NCI-H1436 treated with DMSO at 0.1 percent for 48 hours (cell line): Measurements from ENCODE around the gene GJA4.
"Not testable (repeated sequence)": the region's sequence is repeated elsewhere in the genome, so short reads cannot be mapped to it uniquely, and the experiment has no call there.

Experiments used
- DNase-seq: peaks from one replicate; lab custom pipeline; 2025; lab: John Stamatoyannopoulos, UW

GJA4 gene

DNA sequence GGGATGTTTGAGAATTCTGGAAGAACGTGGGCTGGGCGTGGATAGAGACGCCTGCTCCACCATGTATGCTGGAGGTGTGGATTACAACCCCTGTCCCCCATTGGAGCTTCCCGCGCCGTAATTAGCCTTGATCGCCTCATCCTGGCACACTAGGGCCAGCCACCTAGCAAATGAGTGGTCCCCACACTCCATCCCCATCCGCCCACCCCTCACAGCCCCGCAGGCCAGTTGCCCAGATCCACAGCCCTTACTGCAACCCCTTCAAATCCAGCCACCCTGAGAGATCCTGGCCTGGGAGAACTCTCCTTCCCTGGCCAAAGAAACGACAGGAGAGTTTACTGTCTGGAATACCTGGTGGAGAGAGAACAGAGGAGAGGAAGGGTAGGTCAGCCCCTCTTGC is 375 bp upstream of the GJA4 start:
- no peak for DNase-seq

DNA sequence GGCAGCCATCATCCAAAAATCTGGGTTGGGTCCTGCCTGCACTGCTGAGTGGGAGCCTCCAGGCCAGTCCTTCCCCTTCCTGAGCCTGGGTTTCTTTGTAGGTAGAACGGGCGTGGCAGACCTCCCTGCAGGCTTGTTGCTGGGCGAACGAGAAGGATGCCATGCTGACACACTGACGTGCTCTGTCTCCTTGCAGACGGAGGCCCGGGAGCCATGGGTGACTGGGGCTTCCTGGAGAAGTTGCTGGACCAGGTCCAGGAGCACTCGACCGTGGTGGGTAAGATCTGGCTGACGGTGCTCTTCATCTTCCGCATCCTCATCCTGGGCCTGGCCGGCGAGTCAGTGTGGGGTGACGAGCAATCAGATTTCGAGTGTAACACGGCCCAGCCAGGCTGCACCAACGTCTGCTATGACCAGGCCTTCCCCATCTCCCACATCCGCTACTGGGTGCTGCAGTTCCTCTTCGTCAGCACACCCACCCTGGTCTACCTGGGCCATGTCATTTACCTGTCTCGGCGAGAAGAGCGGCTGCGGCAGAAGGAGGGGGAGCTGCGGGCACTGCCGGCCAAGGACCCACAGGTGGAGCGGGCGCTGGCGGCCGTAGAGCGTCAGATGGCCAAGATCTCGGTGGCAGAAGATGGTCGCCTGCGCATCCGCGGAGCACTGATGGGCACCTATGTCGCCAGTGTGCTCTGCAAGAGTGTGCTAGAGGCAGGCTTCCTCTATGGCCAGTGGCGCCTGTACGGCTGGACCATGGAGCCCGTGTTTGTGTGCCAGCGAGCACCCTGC is 1.4 kb downstream of the GJA4 start:
- no peak for DNase-seq

DNA sequence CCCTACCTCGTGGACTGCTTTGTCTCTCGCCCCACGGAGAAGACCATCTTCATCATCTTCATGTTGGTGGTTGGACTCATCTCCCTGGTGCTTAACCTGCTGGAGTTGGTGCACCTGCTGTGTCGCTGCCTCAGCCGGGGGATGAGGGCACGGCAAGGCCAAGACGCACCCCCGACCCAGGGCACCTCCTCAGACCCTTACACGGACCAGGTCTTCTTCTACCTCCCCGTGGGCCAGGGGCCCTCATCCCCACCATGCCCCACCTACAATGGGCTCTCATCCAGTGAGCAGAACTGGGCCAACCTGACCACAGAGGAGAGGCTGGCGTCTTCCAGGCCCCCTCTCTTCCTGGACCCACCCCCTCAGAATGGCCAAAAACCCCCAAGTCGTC is 2.0 kb downstream of the GJA4 start:
- no peak for DNase-seq

DNA sequence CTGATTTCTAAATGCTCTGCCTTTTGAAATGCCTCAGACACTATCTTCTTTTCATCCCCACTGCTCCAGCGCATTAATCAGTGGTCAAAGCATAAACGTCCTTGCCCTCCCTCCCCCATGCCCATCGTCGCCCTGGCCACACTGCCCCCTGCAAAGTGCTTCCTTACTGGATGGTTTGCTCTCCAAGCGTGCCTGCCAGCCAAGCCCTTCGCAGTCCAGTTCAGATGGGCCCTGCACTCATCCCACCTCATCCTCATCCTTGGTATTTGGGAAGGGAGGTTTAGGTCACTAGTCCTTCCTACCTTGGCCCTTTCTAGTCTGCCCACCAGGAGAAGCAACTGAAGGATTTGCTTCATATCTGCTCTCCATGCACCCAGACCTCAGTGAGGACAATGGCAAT is 3.1 kb downstream of the GJA4 start:
- no peak for DNase-seq

DNA sequence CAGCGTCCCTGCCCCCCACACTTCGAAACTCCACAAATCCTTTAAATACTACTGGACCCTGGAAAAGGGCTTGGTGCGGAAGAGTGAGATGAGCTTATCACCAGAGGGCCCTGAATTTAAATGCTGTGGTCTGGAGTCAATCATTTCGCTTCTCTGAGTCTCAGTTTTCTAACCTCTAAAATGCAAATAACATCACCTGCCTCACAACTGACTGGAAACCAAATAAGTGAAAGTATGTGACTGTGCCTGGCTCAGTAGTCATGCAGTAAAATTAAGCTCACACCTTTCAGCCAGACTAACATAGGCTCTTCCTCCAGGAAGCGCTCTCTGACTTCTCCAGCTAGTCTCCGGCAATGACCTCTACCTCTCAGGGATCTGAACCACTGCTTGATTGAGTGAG is 4.2 kb downstream of the GJA4 start:
- DNase-seq, result no peak

DNA sequence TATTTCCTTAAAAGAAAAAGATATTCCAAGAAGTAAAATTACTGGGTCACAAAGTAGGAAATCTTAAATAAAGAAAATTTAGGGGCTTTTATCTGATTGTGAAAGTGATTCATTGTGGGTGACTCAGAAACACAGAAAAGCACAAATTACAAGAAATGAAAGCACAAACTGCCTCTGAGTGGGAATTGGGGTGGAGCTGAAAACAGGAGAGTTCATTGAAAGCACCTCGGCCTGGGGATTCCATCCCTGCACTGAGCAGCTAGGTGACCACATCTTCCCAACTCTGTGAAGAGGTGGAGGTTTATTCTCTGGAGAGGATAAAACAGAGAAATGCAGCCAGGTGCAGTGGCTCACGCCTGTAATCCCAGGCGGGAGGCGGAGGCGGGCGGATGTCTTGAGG is 7.4 kb downstream of the GJA4 start:
- DNase-seq, result no peak

DNA sequence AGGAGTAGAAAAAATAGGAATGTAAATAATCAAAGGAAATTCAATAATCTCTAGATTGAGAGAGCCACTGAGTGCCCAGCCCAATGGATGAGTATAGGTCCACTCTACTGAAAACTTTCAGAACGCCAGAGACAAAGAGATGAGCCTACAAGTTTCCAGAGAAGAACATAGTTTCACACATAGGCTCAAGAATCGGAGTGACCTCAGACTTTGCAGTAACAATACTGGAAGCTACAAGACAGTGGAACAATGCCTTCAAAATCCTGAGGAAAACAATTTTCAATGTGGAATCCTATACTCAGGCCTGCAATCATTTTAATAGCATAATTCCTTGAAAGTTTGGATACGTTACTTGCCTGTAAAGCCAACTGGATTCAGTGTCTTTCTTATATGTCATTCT is 11.0 kb downstream of the GJA4 start:
- no peak for DNase-seq

DNA sequence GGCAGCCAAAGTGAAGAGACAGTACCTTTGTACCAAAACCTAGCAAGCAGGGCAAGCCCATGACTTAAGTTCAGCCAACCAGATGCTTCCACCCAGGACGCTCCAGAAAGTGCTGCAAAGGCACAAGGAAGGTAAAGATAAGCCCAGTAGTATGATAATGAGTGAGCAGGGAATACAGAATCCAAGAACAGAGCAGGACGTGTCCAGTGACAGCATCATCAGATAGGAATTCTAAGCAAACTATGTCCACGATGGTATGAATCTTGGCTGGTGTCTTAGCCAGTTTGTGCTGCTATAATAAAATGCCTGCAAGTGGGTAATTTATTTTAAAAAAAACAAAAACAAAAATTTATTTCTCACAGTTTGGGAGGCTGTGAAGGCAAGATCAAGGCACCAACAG is 13.6 kb downstream of the GJA4 start:
- DNase-seq, result no peak

DNA sequence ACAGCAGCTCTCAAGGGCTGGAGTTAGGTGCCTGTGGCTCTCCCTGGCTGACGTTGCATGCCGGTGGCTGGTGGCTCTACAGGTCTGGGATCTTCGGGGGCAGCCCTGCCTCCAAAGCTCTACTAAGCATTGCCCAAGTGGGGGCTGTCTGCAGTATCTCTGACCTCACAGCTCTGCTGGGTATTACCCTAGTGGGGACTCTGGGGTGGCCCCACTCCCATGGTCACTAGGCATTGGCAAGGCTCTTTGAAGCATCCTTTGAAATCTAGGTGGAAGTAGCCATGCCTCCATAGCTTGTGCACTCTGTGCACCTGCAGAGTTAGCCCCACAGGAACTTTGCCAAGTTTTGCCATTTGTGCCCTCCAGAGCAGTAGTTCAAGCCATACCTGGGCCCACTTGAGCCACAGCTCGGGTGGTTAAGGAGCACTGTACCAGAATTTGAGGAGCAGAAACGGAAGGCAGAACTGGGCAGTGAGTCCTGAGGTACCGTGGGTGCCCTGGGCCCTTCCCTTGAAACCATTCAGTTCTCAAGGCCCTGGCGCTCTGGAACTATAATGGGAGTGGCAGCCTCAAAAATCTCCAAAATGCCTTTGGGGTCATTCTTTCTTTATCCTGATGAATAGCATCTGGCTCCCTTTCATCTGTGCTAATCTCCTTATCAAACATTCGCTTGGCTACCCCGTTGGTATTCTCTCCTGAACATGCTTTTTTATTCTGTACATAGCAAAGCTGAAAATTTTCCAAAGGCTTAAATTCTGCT is 15.4 kb downstream of the GJA4 start:
- DNase-seq, result no peak

DNA sequence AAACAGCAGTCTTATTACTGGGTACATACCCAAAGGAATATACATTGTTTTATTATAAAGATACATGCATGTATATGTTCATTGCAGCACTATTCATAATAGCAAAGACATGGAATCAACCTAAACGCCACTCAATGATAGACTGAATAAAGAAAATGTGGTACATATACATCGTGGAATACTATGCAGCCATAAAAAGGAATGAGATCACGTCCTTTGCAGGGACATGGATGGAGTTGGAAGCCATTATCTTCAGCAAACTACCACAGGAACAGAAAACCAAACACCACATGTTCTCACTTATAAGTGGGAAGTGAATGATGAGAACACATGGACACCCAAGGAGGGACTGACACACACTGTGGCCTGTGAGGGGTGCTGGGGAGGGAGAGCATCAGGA is 18.0 kb downstream of the GJA4 start:
- not testable (repeated sequence) for DNase-seq

DNA sequence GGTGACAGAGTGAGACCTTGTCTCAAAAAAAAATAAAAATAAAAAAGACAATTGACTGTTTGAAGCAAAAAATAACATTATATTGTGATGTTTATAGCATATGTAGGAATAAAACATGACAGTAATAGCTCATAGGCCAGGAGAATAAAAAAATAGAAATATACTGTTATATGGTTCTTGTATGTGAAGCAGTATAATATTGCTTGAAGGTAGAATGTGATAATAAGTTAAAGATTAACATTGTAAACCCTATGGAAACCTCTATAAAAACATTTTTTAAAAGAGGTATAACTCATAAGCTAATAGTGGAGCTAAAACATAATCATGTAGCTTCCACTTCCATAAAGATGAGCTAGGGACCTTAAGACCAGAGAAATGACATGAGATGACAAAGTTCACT is 23.5 kb downstream of the GJA4 start:
- DNase-seq, result no peak

DNA sequence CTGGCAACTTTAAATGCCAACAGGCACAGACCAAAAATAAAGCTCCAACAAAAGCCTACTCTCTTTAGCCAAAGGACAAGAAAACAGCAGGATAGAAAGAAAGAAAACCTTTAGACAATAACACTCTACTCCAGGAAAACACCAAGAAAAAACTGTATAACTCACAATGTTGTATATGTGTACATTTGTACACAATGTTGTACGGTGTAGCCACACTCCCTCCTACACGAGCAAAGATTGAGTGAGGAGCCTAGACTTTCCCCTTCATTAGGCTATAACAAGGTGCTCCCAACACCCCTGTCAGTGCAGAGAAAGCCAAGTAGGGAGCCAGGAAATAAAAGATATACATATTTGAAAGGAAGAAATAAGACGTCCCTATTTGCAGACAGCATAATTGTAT is 24.0 kb downstream of the GJA4 start:
- DNase-seq, result no peak

DNA sequence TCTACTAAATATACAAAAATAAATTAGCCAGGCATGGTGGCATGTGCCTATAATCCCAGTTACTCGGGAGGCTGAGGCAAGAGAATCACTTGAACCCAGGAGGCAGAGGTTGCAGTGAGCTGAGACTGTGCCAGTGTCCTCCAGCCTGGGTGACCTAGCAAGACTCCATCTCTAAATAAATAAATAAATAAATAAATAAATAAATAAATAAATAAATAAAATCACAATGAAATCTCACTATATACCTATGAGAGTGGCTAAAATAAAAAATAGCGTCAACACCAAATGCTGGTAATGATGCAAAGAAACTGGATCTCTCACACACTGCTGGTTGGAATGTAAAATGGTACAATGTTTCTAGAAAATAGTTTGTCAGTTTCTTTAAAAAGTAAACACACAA is 26.1 kb downstream of the GJA4 start:
- DNase-seq, result not testable (repeated sequence)

DNA sequence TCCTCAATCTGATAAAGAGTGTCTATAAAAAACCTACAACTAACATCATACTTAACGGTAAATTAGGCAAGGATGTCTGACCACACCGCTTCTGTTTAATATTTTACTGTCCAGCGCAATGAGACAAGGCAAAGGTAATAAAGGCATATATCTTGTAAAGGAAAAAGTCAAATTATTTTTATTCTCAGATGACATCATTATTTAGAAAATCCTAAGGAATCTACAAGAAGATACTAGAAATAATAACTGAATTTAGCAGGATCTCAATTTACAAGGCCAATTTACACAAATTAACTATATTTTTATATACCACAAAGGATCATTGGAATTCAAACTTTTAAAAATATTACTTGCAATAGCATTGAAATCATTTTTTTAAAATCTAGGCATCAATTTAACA is 29.4 kb downstream of the GJA4 start:
- no peak for DNase-seq

DNA sequence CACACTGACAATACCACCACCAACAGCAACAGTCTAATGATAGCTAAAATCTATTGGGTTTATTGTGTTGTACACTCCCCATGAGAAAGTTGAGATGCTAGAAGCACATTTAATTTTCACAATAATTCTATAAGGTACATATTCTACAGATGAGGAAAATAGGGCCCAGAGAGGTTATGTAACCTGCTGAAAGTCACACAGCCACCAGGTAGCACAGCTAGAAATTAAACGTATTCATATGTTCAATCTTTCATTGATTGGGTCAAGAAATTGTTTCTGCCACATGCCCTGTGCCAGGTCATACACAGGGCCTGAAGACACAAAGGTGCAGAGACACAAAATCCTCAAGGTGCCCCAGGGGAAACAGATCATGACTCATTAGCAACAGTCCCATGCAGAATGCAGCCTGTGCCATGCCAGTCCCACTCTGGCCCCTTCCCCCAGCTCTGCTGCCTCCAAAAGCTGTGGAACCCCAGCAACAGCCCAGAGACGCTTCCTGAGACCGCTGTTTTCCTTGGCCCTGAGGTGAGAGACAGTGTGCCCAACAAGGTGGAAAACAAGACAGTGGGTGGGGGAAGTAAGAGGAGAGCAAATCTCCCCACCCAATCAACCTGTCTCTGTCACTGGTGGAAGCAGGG is 32.1 kb downstream of the GJA4 start:
- DNase-seq, result no peak

DNA sequence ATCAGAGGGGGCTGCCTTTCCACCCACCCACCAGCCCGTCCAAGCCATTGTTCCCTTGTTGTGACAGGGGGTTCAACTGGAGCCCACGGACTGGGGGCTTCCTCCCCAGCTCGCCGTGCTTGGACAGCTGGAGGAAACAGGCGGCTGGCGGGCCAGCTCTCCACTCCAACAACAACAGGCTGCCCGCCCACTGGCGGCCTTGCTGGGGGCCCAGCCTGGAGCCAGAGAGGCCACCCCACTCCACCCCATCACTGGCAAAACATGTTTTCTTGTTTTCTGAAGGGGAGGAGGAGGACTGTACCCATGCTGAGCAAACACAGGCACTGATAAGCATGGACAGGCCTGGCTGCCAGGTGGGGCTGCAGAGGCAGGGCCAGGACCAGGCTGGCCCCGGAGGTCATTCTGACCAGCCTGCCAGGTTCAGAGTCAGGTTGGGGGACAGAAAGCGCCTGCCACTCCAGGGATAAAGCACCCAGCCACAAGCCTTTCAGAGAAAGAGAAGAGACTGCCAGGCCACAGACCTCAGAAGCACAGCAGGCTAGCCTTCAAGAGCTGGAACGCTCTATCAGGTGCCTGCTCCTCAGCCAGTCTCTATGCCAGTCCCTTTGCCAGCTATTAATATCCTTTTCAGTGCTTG is 32.8 kb downstream of the GJA4 start:
- DNase-seq, result no peak

DNA sequence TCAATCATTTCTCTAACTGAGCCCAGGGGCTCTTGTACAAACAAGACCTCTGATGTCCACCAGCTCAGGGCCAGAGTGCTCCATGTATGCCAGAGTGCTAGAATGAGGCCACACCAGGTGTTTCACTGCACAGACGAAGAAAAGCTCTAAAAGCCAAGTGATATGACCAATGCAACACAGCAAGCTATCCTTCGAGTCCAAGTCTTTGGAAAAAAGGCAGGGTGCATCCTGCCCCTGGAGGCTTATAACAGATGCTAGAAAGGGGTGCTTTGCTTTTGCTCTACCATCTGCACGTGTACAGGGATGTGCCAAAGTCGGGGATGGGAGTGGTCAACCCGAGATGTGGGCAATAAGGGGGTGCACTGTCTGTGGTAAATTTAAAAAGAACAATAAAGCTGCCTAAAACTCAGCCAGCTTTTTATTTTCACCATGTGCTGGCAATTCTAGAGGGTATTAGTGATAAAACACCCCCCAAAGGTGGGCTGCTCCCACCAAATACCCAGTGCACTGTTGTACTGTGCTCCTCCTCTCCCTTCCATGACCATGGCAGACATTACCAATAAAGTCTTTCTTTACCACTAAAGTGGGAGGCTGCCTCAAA is 34.6 kb downstream of the GJA4 start:
- no peak for DNase-seq

DNA sequence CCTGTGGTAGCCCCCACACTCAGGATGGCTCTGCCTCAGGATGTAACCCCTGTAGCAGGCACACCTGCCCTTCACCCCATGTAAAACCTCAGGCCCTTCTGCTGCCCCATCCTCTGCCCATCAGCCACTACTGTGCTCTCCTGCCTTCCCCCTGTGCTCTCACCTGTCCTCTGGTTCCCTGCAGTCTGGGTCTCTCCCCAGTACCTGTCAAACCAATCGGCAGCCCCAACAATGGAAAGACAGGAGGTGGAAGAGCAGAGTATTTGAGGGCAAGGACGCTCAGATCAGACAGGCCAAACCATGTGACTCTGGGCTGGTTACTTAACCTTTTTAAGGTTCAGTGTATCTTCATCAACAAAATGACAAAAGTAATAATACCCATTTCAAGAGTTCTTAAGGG is 35.8 kb downstream of the GJA4 start:
- DNase-seq, result no peak

DNA sequence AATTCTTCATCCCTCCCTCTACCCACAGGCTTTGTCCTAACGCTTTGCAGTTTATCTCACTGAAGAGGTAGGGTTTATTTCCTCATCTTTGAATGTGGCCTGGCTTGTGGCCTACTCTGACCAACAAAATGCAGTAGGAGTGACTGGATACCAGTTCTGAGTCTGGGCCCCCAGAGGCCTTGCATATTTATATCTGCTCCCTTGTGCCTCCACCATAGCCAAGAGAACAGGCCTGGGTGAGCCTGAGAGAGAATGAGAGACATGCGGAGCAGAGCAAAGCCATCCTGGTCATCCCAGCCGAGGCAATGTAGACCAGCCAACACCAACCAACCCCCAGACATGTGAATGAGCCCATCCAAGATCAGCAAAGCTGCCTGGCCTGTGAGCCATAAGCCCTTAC is 36.5 kb downstream of the GJA4 start:
- DNase-seq, result no peak

DNA sequence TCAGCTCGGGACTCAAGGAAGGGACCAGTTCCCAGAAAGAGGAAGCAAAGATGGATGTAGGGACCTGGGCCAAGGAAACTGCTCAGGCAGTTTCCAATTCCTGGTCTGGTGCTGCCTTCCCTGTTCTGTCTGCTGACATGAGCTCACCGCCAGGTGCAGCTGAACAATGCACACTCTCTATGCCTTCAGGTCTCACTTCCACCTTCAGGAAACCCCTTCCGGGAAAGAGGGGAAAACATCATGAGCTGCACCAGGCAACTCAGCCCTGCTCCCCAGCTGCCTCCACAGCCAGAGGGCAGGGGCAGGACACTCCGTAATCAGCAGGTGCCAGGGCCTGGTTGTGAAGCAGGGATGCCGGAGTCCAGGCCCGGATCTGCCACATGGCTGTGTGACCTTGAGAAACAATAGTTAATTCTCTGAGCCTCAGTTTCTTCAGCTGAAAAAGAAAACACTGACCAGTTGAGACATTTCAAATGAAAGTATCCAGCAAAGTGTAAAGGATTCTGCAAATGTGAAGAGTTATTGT is 39.0 kb downstream of the GJA4 start:
- DNase-seq, result no peak

DNA sequence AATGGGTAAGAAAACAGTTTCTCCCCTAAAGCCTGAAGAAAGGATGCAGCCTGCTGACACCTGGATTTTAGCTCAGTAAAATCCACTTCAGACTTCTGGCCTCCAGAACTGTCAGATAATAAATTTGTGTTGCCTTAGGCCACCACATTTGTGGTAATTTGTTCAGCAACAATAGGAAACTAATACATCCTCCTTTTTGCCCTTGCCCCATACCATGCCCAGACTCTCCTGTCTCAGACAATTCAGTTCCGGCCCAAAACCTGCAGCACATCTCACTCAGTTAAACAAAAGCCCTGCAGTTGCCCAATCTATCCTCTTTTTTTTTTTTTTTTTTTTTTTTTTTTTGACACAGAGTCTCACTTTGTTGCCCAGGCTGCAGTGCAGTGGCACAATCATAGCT is 40.9 kb downstream of the GJA4 start:
- DNase-seq, result no peak
